Retinal pigment epithelial cell (primary cell): ENCODE measurements around the gene TXLNG.
A peak's percentile ranks its signal among the peaks of the same experiment; 100 is the strongest.

Source experiments
- DNase-seq: peaks from one replicate; pipeline ENCODE4 v3.0.0-alpha.2; 2010; ENCODE audit warnings: low read depth
- H3K4me3 ChIP-seq: 2 replicates; pipeline ENCODE4 v1.5.1; 2011; ENCODE audit warnings: mild to moderate bottlenecking, low read length, control low read depth, moderate library complexity
- TF ChIP-seq, protein P1 (sequence below): conservative IDR thresholded peaks from 2 replicates; pipeline ENCODE4 v1.5.1; 2011; ENCODE audit warnings: low read depth, low read length, control low read depth, inconsistent platforms

TXLNG gene

DNA sequence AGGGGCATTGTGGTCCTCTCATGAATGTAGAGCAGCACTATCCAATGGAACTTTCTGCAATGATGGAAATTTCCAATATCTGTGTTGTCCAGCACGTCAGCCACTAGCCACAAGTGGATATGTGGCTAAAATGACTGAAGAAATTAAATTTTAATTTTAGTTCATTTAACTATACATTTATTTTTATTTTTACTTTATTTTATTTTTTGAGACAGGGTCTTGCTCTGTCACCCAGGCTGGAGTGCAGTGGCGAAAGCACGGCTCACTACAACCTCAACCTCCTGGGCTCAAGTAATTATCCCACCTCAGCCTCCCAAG lies 97.2 kb downstream of the TXLNG start:
- DNase-seq, result no peak
- H3K4me3 ChIP-seq, result no peak overlapping the region
- TF ChIP-seq, protein P1, sequence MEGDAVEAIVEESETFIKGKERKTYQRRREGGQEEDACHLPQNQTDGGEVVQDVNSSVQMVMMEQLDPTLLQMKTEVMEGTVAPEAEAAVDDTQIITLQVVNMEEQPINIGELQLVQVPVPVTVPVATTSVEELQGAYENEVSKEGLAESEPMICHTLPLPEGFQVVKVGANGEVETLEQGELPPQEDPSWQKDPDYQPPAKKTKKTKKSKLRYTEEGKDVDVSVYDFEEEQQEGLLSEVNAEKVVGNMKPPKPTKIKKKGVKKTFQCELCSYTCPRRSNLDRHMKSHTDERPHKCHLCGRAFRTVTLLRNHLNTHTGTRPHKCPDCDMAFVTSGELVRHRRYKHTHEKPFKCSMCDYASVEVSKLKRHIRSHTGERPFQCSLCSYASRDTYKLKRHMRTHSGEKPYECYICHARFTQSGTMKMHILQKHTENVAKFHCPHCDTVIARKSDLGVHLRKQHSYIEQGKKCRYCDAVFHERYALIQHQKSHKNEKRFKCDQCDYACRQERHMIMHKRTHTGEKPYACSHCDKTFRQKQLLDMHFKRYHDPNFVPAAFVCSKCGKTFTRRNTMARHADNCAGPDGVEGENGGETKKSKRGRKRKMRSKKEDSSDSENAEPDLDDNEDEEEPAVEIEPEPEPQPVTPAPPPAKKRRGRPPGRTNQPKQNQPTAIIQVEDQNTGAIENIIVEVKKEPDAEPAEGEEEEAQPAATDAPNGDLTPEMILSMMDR, result no peak

DNA sequence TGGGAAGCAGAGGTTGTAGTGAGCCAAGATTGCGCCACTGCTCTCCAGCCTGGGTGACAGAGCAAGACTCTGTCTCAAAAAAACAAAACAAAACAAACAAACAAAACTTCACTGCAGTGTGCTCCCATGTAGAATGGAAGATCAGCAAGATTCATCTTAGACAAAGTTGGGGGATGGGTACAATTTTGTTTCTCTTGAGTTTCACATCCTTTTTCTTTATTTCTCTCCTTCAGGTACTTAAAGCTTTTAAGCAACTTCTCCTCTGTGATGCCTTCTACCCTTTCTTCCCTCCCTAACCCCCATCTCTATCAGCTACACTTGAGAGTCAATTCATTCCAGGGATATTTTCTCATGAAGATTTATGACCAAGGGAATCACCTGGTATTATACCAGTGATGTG lies 99.4 kb downstream of the TXLNG start:
- DNase-seq, result no peak
- TF ChIP-seq, protein P1, result no peak

DNA sequence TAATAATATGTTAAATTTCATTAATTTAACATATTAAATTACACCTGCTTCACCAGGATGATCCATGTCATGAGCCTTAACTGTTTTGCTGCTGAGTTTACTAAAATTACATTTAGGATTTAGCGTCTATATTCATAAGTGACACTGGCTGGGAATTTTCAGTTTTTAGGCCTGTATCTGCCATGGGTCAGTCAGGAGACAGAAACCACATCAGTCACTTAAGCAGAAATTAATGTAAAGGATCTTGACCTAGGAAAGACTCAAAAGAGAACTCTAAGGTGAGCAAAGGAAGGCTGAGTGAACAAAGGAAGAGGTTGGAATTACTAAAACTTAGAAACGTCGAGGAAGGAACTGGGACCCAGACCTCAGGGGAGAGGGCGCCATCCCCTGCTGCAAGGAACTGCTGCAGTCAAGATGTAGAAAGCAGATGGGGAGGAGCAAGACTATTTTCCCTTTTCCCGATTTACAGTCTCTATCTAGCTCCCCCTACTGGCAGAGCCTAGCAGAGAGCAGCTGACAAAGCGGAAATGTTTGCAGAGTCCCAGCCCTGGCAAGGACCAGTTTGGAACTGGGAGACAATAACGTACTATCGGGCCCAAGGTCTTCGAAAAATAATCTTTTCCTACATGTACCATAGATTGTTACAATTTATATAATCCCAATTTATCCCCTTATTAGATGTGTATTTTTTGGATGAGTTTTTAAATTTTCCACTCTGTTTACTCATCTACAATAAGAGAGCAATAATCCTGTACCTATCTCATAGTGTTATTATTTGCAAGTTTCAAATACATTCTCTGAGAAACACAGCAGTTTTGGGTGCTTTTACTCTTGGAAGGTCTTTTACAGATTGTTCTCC lies 106.5 kb downstream of the TXLNG start:
- TF ChIP-seq, protein P1, result peak; percentile 99
- peak; percentile 56 for DNase-seq
- no peak overlapping the region for H3K4me3 ChIP-seq

More for the DNA sequence above, 99.4 kb downstream of the TXLNG start:
- H3K4me3 ChIP-seq, result no peak overlapping the region
